Measurements from ENCODE around the gene SNRNP200.
A peak's percentile ranks its signal among the peaks of the same experiment; 100 is the strongest.

The SNRNP200 gene

GRCh38 chr2:96336873-96337272 lies 31.5 kb upstream of the SNRNP200 start:
- TF ChIP-seq CTCF (IDR thresholded peaks at IDR 0.05; ENCODE audit: low read depth, low read length, missing control alignments) = no peak
- in situ Hi-C loops (cut with HindIII; ENCODE audit: low sequenced_read_pairs) = no loop called here
- DNase-seq (ENCODE audit: low read depth) = no peak
- no peak overlapping the region for H3K4me3 ChIP-seq (ENCODE audit: low read depth, low read length)

GRCh38 chr2:96336104-96336775 lies 30.9 kb upstream of the SNRNP200 start:
- in situ Hi-C loops (cut with HindIII; ENCODE audit: low sequenced_read_pairs) = no loop called here
- TF ChIP-seq CTCF (IDR thresholded peaks at IDR 0.05; ENCODE audit: low read depth, low read length, missing control alignments) = no peak
- DNase-seq (ENCODE audit: low read depth) = no peak
- peak overlapping the region; percentile 65 for H3K4me3 ChIP-seq (ENCODE audit: low read depth, low read length)

- in situ Hi-C loops (cut with HindIII; ENCODE audit: low sequenced_read_pairs) = no loop called here
- no peak for DNase-seq (ENCODE audit: low read depth)
- TF ChIP-seq CTCF (IDR thresholded peaks at IDR 0.05; ENCODE audit: low read depth, low read length, missing control alignments) = no peak
- H3K4me3 ChIP-seq (ENCODE audit: low read depth, low read length) = no peak overlapping the region
These were observed 28.4 kb upstream of the SNRNP200 start for GRCh38 chr2:96333708-96334107.

- in situ Hi-C loops (cut with HindIII; ENCODE audit: low sequenced_read_pairs) = no loop called here
- DNase-seq (ENCODE audit: low read depth) = no peak
- no peak overlapping the region for H3K4me3 ChIP-seq (ENCODE audit: low read depth, low read length)
- no peak for TF ChIP-seq CTCF (IDR thresholded peaks at IDR 0.05; ENCODE audit: low read depth, low read length, missing control alignments)
These were observed 25.1 kb upstream of the SNRNP200 start for GRCh38 chr2:96330407-96330806.

GRCh38 chr2:96329874-96330273 lies 24.5 kb upstream of the SNRNP200 start:
- TF ChIP-seq CTCF (IDR thresholded peaks at IDR 0.05; ENCODE audit: low read depth, low read length, missing control alignments) = no peak
- in situ Hi-C loops (cut with HindIII; ENCODE audit: low sequenced_read_pairs) = no loop called here
- no peak overlapping the region for H3K4me3 ChIP-seq (ENCODE audit: low read depth, low read length)
- DNase-seq (ENCODE audit: low read depth) = no peak

- TF ChIP-seq CTCF (IDR thresholded peaks at IDR 0.05; ENCODE audit: low read depth, low read length, missing control alignments) = no peak
- no peak overlapping the region for H3K4me3 ChIP-seq (ENCODE audit: low read depth, low read length)
- in situ Hi-C loops (cut with HindIII; ENCODE audit: low sequenced_read_pairs) = no loop called here
- peak; percentile 47 for DNase-seq (ENCODE audit: low read depth)
These were observed 24.1 kb upstream of the SNRNP200 start for GRCh38 chr2:96329456-96329855.

Data from astrocyte of the cerebellum (primary cell).